DND-41 (cell line): Measurements from ENCODE around the gene GRAMD1A.

Experiments
- CTCF ChIP-seq: IDR thresholded peaks from 2 replicates; pipeline ENCODE4 v1.5.1; 2012; ENCODE audit warnings: borderline replicate concordance, low read length, moderate library complexity, mild to moderate bottlenecking; ENCODE audit not compliant: poor library complexity, severe bottlenecking; ENCODE audit errors: extremely low read depth
- EZH2 ChIP-seq: IDR thresholded peaks from 3 replicates; pipeline ENCODE4 v1.6.1; 2012; ENCODE audit warnings: borderline replicate concordance, low read depth, mild to moderate bottlenecking, moderate library complexity, low read length, inconsistent platforms; ENCODE audit not compliant: severe bottlenecking

- TF ChIP-seq CTCF (no peak), EZH2 (no peak)
These were observed 6.3 kb downstream of the GRAMD1A start for GRCh38 chr19:35006342-35006998.
